DND-41 (cell line): Measurements from ENCODE around the gene EPB41L3.

Source experiments
- ATAC-seq: fragments of 200-7000 bp; cut with Tn5 transposase; 3 replicates; pipeline ENCODE4 v1.9.1; 2021; ENCODE audit warnings: low read depth; ENCODE audit not compliant: insufficient read depth
- DNase-seq: peaks from one replicate; pipeline ENCODE4 v3.0.0-alpha.2; 2020
- H2AFZ ChIP-seq: 2 replicates; pipeline ENCODE4 v1.6.0; 2012; ENCODE audit warnings: low read depth, low read length
- H3K27ac ChIP-seq: 2 replicates; pipeline ENCODE4 v1.5.1; 2012; ENCODE audit warnings: low read length, inconsistent platforms
- H3K27me3 ChIP-seq: fragments of 200-600 bp; sonication (generic); 2 replicates; pipeline ENCODE4 v1.6.0; 2012; ENCODE audit warnings: low read length, mild to moderate bottlenecking, inconsistent platforms; ENCODE audit not compliant: insufficient read depth, poor library complexity
- H3K36me3 ChIP-seq: 2 replicates; pipeline ENCODE4 v1.5.1; 2012; ENCODE audit warnings: low read length, inconsistent platforms; ENCODE audit not compliant: insufficient read depth
- H3K4me1 ChIP-seq: 2 replicates; pipeline ENCODE4 v1.5.1; 2012; ENCODE audit warnings: mild to moderate bottlenecking, low read length; ENCODE audit not compliant: insufficient read depth
- H3K4me2 ChIP-seq: 2 replicates; pipeline ENCODE4 v1.6.0; 2012; ENCODE audit warnings: mild to moderate bottlenecking, moderate library complexity, low read length, inconsistent platforms; ENCODE audit not compliant: insufficient read depth
- H3K4me3 ChIP-seq, 2 experiments: fragments of 200-600 bp in 1 of 2; shearing (Covaris generic) in 1 of 2; 2 replicates each; pipeline ENCODE4 v1.5.1; 2012 to 2016; ENCODE audit warnings: inconsistent platforms in 2 of 2, low read length in 2 of 2, mild to moderate bottlenecking in 2 of 2, low read depth in 1 of 2, moderate library complexity in 1 of 2
- H3K79me2 ChIP-seq: 2 replicates; pipeline ENCODE4 v1.6.0; 2012; ENCODE audit warnings: low read length, inconsistent platforms; ENCODE audit not compliant: insufficient read depth
- H3K9ac ChIP-seq: 2 replicates; pipeline ENCODE4 v1.6.0; 2012; ENCODE audit warnings: low read depth, mild to moderate bottlenecking, inconsistent platforms, low read length, moderate library complexity
- H3K9me3 ChIP-seq: 2 replicates; pipeline ENCODE4 v1.5.1; 2012; ENCODE audit warnings: low read length, moderate library complexity, mild to moderate bottlenecking, inconsistent platforms; ENCODE audit not compliant: insufficient read depth, severe bottlenecking
- H4K20me1 ChIP-seq: 2 replicates; pipeline ENCODE4 v1.6.0; 2012; ENCODE audit warnings: low read length; ENCODE audit not compliant: insufficient read depth
- EZH2 ChIP-seq: IDR thresholded peaks from 3 replicates; pipeline ENCODE4 v1.6.1; 2012; ENCODE audit warnings: borderline replicate concordance, low read depth, mild to moderate bottlenecking, moderate library complexity, low read length, inconsistent platforms; ENCODE audit not compliant: severe bottlenecking
- TF ChIP-seq, protein P1 (sequence below): IDR thresholded peaks from 2 replicates; pipeline ENCODE4 v1.5.1; 2012; ENCODE audit warnings: borderline replicate concordance, low read length, moderate library complexity, mild to moderate bottlenecking; ENCODE audit not compliant: poor library complexity, severe bottlenecking; ENCODE audit errors: extremely low read depth

EPB41L3 gene

DNA sequence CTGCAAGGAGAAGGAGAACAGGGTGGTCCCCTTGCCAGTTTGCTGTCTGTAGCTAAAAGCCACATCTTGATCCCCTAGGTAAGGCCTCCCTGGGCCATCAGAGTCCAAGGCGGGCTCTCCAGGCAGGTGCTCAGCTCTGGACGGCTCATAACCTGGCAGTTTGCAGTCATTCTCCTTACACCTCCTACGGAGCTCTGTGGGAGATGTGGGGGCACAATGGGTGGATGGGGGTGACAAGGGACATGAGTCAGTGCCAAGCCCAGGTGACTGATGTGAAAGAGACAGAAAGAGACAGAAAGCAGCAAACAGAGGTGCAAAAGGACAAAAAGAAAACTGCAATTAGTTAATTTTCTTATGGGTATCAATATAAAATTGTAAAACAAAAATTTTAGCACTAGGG lies 127.7 kb downstream of the EPB41L3 start:
- Histone ChIP-seq H3K27me3 (peaks cover 4% of the 10 kb centered on the region), H3K36me3 (no peaks in the 10 kb centered on the region), H3K9me3 (no peaks in the 10 kb centered on the region), H4K20me1 (no peaks in the 10 kb centered on the region), H3K4me3 (no peak overlapping the region), H3K9ac (no peak overlapping the region), H3K27ac (no peak overlapping the region), H2AFZ (no peak overlapping the region), H3K79me2 (no peaks in the 10 kb centered on the region), H3K4me1 (no peaks in the 10 kb centered on the region), H3K4me2 (no peak overlapping the region)
- ATAC-seq (no peak), DNase-seq (no peak)
- TF ChIP-seq, protein P1, sequence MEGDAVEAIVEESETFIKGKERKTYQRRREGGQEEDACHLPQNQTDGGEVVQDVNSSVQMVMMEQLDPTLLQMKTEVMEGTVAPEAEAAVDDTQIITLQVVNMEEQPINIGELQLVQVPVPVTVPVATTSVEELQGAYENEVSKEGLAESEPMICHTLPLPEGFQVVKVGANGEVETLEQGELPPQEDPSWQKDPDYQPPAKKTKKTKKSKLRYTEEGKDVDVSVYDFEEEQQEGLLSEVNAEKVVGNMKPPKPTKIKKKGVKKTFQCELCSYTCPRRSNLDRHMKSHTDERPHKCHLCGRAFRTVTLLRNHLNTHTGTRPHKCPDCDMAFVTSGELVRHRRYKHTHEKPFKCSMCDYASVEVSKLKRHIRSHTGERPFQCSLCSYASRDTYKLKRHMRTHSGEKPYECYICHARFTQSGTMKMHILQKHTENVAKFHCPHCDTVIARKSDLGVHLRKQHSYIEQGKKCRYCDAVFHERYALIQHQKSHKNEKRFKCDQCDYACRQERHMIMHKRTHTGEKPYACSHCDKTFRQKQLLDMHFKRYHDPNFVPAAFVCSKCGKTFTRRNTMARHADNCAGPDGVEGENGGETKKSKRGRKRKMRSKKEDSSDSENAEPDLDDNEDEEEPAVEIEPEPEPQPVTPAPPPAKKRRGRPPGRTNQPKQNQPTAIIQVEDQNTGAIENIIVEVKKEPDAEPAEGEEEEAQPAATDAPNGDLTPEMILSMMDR = no peak
- no peak for TF ChIP-seq EZH2

DNA sequence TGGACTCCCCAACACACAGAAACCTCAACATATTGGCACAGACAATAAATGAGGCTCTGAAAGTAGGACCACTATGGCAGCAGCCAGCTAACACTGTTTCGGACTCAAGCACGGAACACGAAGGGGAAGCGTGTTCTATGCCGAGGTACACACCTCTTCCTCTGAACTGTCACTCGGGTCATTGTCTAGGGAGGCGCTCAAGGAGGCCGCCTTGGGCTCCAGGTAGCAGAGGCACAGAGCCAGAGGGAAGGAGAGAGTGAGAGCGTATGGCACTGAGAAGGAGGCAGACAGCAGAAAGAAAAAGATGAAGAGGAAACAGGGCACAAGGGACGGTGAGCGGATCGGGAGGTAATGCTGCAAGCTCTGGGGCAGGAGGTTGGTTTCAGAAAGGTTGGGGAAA lies 128.1 kb downstream of the EPB41L3 start:
- Histone ChIP-seq H3K9ac (no peak overlapping the region), H3K9me3 (no peaks in the 10 kb centered on the region), H3K4me2 (no peak overlapping the region), H3K36me3 (no peaks in the 10 kb centered on the region), H3K27me3 (peaks cover 4% of the 10 kb centered on the region), H3K4me3 (no peak overlapping the region), H2AFZ (no peak overlapping the region), H3K27ac (no peak overlapping the region), H3K4me1 (no peaks in the 10 kb centered on the region), H4K20me1 (no peaks in the 10 kb centered on the region), H3K79me2 (no peaks in the 10 kb centered on the region)
- no peak for DNase-seq
- TF ChIP-seq EZH2 = no peak
- TF ChIP-seq, protein P1 = no peak
- ATAC-seq = no peak

DNA sequence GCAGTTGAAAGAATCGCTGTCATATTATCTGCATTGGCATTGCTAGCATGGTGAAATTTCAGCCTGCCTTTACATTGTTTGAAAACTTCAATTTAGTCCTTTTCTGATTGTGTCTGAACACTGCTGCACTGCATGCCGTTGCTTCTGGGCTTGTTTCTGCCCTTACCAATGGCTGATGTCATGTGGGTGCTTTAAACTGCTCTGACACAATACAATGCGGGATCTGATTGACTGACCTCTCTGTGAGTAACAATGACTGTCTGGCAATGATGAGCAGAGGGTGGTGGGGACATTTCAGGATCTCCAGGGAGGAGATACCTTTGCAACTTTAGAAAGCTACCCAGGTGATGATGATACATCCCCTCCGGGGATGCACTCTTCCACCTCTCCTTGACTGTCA lies 128.8 kb downstream of the EPB41L3 start:
- H3K36me3 ChIP-seq = no peaks in the 10 kb centered on the region
- no peak overlapping the region for H3K9ac ChIP-seq
- no peak overlapping the region for H3K4me2 ChIP-seq
- no peaks in the 10 kb centered on the region for H3K4me1 ChIP-seq
- no peaks in the 10 kb centered on the region for H3K79me2 ChIP-seq
- no peaks in the 10 kb centered on the region for H4K20me1 ChIP-seq
- no peak for TF ChIP-seq EZH2
- TF ChIP-seq, protein P1 = no peak
- no peak for DNase-seq
- peaks cover 4% of the 10 kb centered on the region for H3K27me3 ChIP-seq
- no peaks in the 10 kb centered on the region for H3K9me3 ChIP-seq
- ATAC-seq = no peak
- H3K4me3 ChIP-seq = no peak overlapping the region
- H2AFZ ChIP-seq = no peak overlapping the region
- no peak overlapping the region for H3K27ac ChIP-seq

DNA sequence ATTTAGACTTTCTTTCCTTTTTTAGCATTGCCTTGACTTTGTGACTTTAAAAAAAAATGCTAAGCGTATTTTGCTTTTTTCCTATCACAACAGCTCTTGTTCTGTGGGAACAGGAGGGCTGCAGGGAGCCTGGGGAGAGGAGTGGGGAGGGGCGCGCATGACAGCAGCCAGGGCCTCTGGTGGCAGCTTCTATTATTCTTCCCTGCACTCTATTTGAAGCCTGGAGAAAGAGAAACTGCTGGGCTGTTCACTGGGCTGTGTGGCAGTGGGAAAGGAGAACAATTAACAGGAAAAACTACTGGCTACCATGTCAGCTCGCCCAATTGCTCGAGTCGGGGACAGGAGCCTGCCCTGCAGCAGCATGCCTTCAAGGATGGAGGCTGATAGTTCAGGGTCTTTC lies 129.3 kb downstream of the EPB41L3 start:
- TF ChIP-seq EZH2 = no peak
- TF ChIP-seq, protein P1 = no peak
- no peak for ATAC-seq
- Histone ChIP-seq H3K27ac (no peak overlapping the region), H3K4me2 (no peak overlapping the region), H2AFZ (no peak overlapping the region), H3K9me3 (no peaks in the 10 kb centered on the region), H3K4me1 (no peaks in the 10 kb centered on the region), H3K36me3 (no peaks in the 10 kb centered on the region), H3K4me3 (no peak overlapping the region), H3K9ac (no peak overlapping the region), H3K79me2 (no peaks in the 10 kb centered on the region), H3K27me3 (peaks cover 4% of the 10 kb centered on the region), H4K20me1 (no peaks in the 10 kb centered on the region)
- no peak for DNase-seq
